ENCODE data around the gene PFN3. TPM values are rescaled to one million over a fixed set of nuclear protein-coding genes. Genes with fewer than 3 reads are reported as not detected.

PFN3 gene
- total RNA-seq, 1 donor from 2014 or later, result not detected

- H3K9me3 ChIP-seq, result no peaks in the 10 kb centered on the region
- H3K27ac ChIP-seq, result no peak overlapping the region
- no peaks in the 10 kb centered on the region for H3K36me3 ChIP-seq
- peaks cover 26% of the 10 kb centered on the region for H3K4me1 ChIP-seq
- DNase-seq (no peak), ATAC-seq (no peak)
- H3K4me3 ChIP-seq, result no peak overlapping the region
- no peak for TF ChIP-seq CTCF (IDR thresholded peaks at IDR 0.05)
- no peaks in the 10 kb centered on the region for H3K27me3 ChIP-seq (ENCODE audit: low read depth)
- intact Hi-C loops (cut with DNase I), result no loop called here
These were observed 44.6 kb downstream of the PFN3 start for GRCh38 chr5:177355868-177356168.

- no peaks in the 10 kb centered on the region for H3K9me3 ChIP-seq
- no peaks in the 10 kb centered on the region for H3K27me3 ChIP-seq (ENCODE audit: low read depth)
- no peak overlapping the region for H3K4me3 ChIP-seq
- no peak overlapping the region for H3K27ac ChIP-seq
- no peak for DNase-seq
- peaks cover 29% of the 10 kb centered on the region for H3K4me1 ChIP-seq
- intact Hi-C loops (cut with DNase I), result no loop called here
- no peaks in the 10 kb centered on the region for H3K36me3 ChIP-seq
- TF ChIP-seq CTCF (IDR thresholded peaks at IDR 0.05), result no peak
- no peak for ATAC-seq
These were observed 45.1 kb downstream of the PFN3 start for GRCh38 chr5:177355162-177355867.

DNA sequence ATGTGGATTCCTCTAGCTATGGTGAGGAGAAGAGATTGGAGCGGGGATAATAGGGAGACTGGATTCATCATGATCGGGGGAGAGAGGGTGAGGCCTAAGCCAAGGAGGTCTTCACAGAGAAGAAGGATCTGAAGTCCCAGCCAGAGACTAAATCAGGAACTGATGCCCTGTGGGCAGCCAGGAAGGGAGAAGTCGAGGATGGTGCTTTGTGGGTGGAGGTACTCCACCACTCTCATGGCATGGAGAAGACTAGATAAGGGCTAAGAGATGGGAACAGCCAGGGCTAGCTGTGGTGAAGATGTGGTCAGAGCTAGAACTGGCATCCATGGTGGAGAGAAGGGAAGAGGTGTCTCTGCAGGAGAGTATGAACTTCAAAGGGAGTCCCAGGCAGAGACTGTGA is 45.8 kb downstream of the PFN3 start:
- Histone ChIP-seq H3K36me3 (peaks cover 3% of the 10 kb centered on the region), H3K4me3 (no peak overlapping the region), H3K27ac (no peak overlapping the region), H3K9me3 (no peaks in the 10 kb centered on the region), H3K27me3 (ENCODE audit: low read depth) (no peaks in the 10 kb centered on the region), H3K4me1 (peaks cover 35% of the 10 kb centered on the region)
- no peak for DNase-seq
- no peak for TF ChIP-seq CTCF (IDR thresholded peaks at IDR 0.05)
- intact Hi-C loops (cut with DNase I), result no loop called here
- no peak for ATAC-seq

DNA sequence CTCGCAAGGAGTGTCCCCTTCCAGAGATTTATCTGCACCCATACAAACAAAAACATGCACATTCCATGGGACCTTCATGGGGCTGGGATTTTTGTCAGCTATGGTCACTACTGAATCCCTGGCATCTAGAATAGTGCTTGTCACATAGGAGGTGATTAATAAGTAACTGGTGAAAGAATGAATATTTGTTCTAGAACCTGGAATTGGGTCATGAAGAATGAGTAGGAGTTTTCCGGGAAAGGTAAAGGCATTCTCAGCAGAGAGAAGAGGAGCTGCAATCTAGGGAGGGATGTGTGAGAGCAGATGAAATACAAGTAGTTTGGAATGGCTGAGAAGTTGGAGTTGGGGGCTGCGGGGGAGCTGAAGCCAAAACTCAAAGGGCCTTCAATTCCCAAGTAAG is 46.2 kb downstream of the PFN3 start:
- Histone ChIP-seq H3K9me3 (no peaks in the 10 kb centered on the region), H3K4me1 (peaks cover 39% of the 10 kb centered on the region), H3K4me3 (no peak overlapping the region), H3K27me3 (ENCODE audit: low read depth) (no peaks in the 10 kb centered on the region), H3K27ac (no peak overlapping the region), H3K36me3 (peaks cover 7% of the 10 kb centered on the region)
- intact Hi-C loops (cut with DNase I), result no loop called here
- no peak for TF ChIP-seq CTCF (IDR thresholded peaks at IDR 0.05)
- ATAC-seq (no peak), DNase-seq (no peak)

- Histone ChIP-seq H3K9me3 (no peaks in the 10 kb centered on the region), H3K4me1 (peaks cover 37% of the 10 kb centered on the region), H3K4me3 (no peak overlapping the region), H3K27ac (no peak overlapping the region), H3K36me3 (peaks cover 16% of the 10 kb centered on the region), H3K27me3 (ENCODE audit: low read depth) (no peaks in the 10 kb centered on the region)
- ATAC-seq, result no peak
- DNase-seq, result no peak
- intact Hi-C loops (cut with DNase I), result no loop called here
- TF ChIP-seq CTCF (IDR thresholded peaks at IDR 0.05), result no peak
These were observed 47.4 kb downstream of the PFN3 start for GRCh38 chr5:177353093-177353492.
